ENCODE measurements around the gene RYR3. TPM values are rescaled to one million over a fixed set of nuclear protein-coding genes. Genes with fewer than 3 reads are reported as not detected.

RYR3 gene
- total and polyA plus RNA-seq, 2 of the 13 experiments (the other 11 are each of a cell fraction or from before 2014, with no cell fraction given): not detected

DNA sequence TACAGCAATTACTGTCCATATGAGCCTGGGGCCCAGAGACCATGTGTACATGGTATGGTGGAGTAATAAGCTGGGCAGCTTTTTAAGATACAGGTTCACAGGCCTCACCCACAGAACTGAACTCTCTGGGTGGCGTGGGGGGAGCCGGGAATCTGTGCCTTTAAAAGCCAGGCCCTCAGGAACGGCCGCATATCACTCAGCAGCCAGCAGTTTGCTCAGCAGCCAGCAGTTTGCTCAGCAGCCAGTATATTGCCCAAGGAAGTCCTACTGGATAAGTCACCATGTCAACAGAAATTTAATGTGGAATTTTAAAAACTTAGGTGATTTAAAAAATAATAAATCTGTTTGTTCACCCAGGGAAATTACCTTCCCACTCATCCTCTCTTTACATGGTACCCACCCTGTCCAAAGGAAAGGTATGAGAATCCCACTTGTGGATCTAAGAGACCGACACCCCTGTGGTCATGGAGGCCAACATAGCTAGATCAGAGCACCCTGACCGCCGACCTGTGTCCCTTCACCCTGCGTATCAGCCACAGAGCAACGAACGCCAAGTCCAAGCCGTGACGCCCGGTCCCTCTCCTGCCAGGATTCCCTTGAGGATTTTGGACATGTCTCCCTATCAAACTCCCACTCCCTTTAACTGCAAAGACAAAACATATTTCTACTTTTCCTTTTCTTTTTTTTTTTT is 561.8 kb downstream of the RYR3 start:
- no peak overlapping the region for H2AFZ ChIP-seq (ENCODE audit: low read length)
- POLR2A ChIA-PET: no interaction called here
- WGBS (ENCODE audit: low lambda C conversion rate): 91% methylated on average over 13 of the region's 13 CpGs
- H3K9ac ChIP-seq (ENCODE audit: insufficient read depth, low read depth, low read length): no peak overlapping the region
- H3K27ac ChIP-seq (ENCODE audit: extremely low read length, insufficient read depth, low read length): no peak overlapping the region
- no peaks in the 10 kb centered on the region for H3K36me3 ChIP-seq (replicated peaks in 1 of 2; ENCODE audit: control insufficient read depth in 1 of 2, insufficient read depth in 2 of 2, low read length in 2 of 2)
- H3K9me3 ChIP-seq (ENCODE audit: low read length): no peaks in the 10 kb centered on the region
- in situ Hi-C loops (cut with HindIII; ENCODE audit: extremely low pct_ligation_motif_present, low pct_unique_long_range_greater_than_20kb): no loop called here
- BruUV-seq (replicated peaks): no TSS peak
- H4K20me1 ChIP-seq (ENCODE audit: insufficient read depth, low read length): no peaks in the 10 kb centered on the region
- intact Hi-C loops (cut with micrococcal nuclease; ENCODE audit: unreplicated experiment): no loop called here
- FAIRE-seq: no peak
- no peaks in the 10 kb centered on the region for H3K79me2 ChIP-seq (ENCODE audit: insufficient read depth, low read length)
- H3K4me2 ChIP-seq (ENCODE audit: low read depth, low read length): no peak overlapping the region
- no peaks in the 10 kb centered on the region for H3K27me3 ChIP-seq (ENCODE audit: control insufficient read depth in 1 of 2, insufficient read depth in 2 of 2, low read length in 2 of 2)
- no peak for ATAC-seq
- H3K4me1 ChIP-seq (ENCODE audit: insufficient read depth, low read length): no peaks in the 10 kb centered on the region
- DNase-seq (ENCODE audit: low spot score): no peak
- H3K4me3 ChIP-seq (replicated peaks in 1 of 3; ENCODE audit: insufficient read depth in 1 of 3, low read depth in 2 of 3, low read length in 3 of 3): no peak overlapping the region
- CTCF ChIA-PET (ENCODE audit: low intra/inter-chr PET ratio, low total read pairs): no interaction called here
- TF ChIP-seq YY1 (IDR thresholded peaks at IDR 0.05; ENCODE audit: insufficient read depth, insufficient replicate concordance, low read depth, low read length): no peak
- TF ChIP-seq ZNF891 (CRISPR knock-in tag; IDR thresholded peaks at IDR 0.05): no peak
- TF ChIP-seq ZNF280D (CRISPR knock-in tag; IDR thresholded peaks at IDR 0.05): no peak
- TF ChIP-seq, protein P1, sequence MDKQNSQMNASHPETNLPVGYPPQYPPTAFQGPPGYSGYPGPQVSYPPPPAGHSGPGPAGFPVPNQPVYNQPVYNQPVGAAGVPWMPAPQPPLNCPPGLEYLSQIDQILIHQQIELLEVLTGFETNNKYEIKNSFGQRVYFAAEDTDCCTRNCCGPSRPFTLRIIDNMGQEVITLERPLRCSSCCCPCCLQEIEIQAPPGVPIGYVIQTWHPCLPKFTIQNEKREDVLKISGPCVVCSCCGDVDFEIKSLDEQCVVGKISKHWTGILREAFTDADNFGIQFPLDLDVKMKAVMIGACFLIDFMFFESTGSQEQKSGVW (CRISPR knock-in tag; IDR thresholded peaks at IDR 0.05; ENCODE audit: borderline replicate concordance): no peak
- no peak for TF ChIP-seq STAT5B (CRISPR knock-in tag; IDR thresholded peaks at IDR 0.05)
- TF ChIP-seq ZFX (CRISPR knock-in tag; IDR thresholded peaks at IDR 0.05; ENCODE audit: low read depth): no peak
- no peak for TF ChIP-seq TRAFD1 (CRISPR knock-in tag; IDR thresholded peaks at IDR 0.05; ENCODE audit: borderline replicate concordance)
- no peak for TF ChIP-seq SUZ12 (IDR thresholded peaks at IDR 0.05; ENCODE audit: low read depth, low read length)
- no peak for TF ChIP-seq ZNF12 (CRISPR knock-in tag; IDR thresholded peaks at IDR 0.05)
- no peak for TF ChIP-seq NFYB (CRISPR knock-in tag; IDR thresholded peaks at IDR 0.05)
- TF ChIP-seq CEBPG (CRISPR knock-in tag; IDR thresholded peaks at IDR 0.05): no peak
- no peak for TF ChIP-seq KDM3A (CRISPR knock-in tag; IDR thresholded peaks at IDR 0.05; ENCODE audit: low read depth)
- no peak for TF ChIP-seq ZMYM3 (CRISPR knock-in tag; IDR thresholded peaks at IDR 0.05)
- TF ChIP-seq ZNF230 (CRISPR knock-in tag; IDR thresholded peaks at IDR 0.05): no peak
- no peak for TF ChIP-seq KLF6 (CRISPR knock-in tag; IDR thresholded peaks at IDR 0.05)
- no peak for TF ChIP-seq ZNF296 (CRISPR knock-in tag; conservative IDR thresholded peaks at IDR 0.05)
- TF ChIP-seq, protein P2, sequence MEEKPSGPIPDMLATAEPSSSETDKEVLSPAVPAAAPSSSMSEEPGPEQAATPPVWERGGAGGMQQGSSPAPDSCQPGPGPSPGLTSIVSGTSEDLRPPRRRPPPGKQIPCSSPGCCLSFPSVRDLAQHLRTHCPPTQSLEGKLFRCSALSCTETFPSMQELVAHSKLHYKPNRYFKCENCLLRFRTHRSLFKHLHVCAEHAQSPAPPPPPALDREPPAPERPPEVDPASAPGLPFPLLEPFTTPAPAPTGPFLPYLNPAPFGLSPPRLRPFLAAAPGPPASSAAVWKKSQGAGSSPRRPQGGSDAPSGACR (CRISPR knock-in tag; IDR thresholded peaks at IDR 0.05): no peak

Measured in HepG2 (cell line).